Muscle of leg (tissue), 11 donors: Measurements from ENCODE around the gene CATSPER2. TPM values are rescaled to one million over a fixed set of nuclear protein-coding genes. Genes with fewer than 3 reads are reported as not detected.
"Not testable (repeated sequence)": the region's sequence is repeated elsewhere in the genome, so short reads cannot be mapped to it uniquely, and the experiment has no call there.

Source experiments
- DNase-seq: peaks from one replicate; pipeline ENCODE4 v3.0.0; 2013
- H3K27ac ChIP-seq: one replicate; pipeline ENCODE4 v1.5.1; 2013; ENCODE audit warnings: mild to moderate bottlenecking, low read length, control low read depth
- H3K27me3 ChIP-seq: one replicate; pipeline ENCODE4 v1.6.1; 2013; ENCODE audit warnings: low read length; ENCODE audit not compliant: control insufficient read depth, insufficient read depth
- H3K36me3 ChIP-seq: one replicate; pipeline ENCODE4 v1.6.1; 2013; ENCODE audit warnings: low read length; ENCODE audit not compliant: control insufficient read depth, insufficient read depth
- H3K4me1 ChIP-seq: one replicate; pipeline ENCODE4 v1.6.1; 2013; ENCODE audit warnings: low read length; ENCODE audit not compliant: control insufficient read depth, insufficient read depth
- H3K4me3 ChIP-seq: one replicate; pipeline ENCODE4 v1.5.1; 2013; ENCODE audit warnings: low read length, control low read depth
- H3K9me3 ChIP-seq: replicated peaks from 2 replicates; pipeline ENCODE4 v1.6.1; 2013; ENCODE audit warnings: low read depth, low read length; ENCODE audit not compliant: control insufficient read depth
- WGBS: methylation state at CpG from one replicate; pipeline ENCODE4 v1.1.5; 2013; ENCODE audit warnings: missing lambda C conversion rate; ENCODE audit not compliant: insufficient coverage; 5-methylcytosine and 5-hydroxymethylcytosine counted together
- polyA plus RNA-seq, 8 donors: library from polyadenylated mRNA; unstranded; fragments of 120-200 nt; gene quantifications; one replicate each; pipeline versions ENCODE4 v1.2.1 to v1.2.3, GENCODE V29; 2013; ENCODE audit warnings: inconsistent platforms in 1 of 8, low replicate concordance in 1 of 8; ENCODE audit not compliant: insufficient read length in 8 of 8, insufficient read depth in 1 of 8
- total RNA-seq: library from RNA; stranded (reverse); fragments of 120-200 nt; gene quantifications from one replicate; pipeline ENCODE4 v1.2.4, GENCODE V29; 2013

CATSPER2 gene
- total and polyA plus RNA-seq, 9 donors, result 0.79 to 4.1 (median 1.2) TPM

GRCh38 chr15:43649430-43649926, 834 bp upstream of the CATSPER2 start:
- H3K4me3 ChIP-seq, H3K4me1 ChIP-seq, H3K27ac ChIP-seq, H3K27me3 ChIP-seq, H3K9me3 ChIP-seq, DNase-seq, H3K36me3 ChIP-seq: not testable (repeated sequence)
- 90% methylated on average over 2 of the region's 16 CpGs for WGBS

- H3K27me3 ChIP-seq, H3K4me3 ChIP-seq, H3K27ac ChIP-seq, H3K4me1 ChIP-seq, H3K36me3 ChIP-seq, H3K9me3 ChIP-seq: not testable (repeated sequence)
- peak; percentile 1 for DNase-seq
- WGBS, result 25% methylated on average over 1 of the region's 8 CpGs
Measured at GRCh38 chr15:43638464-43639204, 10.0 kb downstream of the CATSPER2 start.

- not testable (repeated sequence) for DNase-seq, H3K4me1 ChIP-seq, H3K9me3 ChIP-seq, H3K27ac ChIP-seq, H3K36me3 ChIP-seq, H3K4me3 ChIP-seq, H3K27me3 ChIP-seq
Measured at GRCh38 chr15:43626937-43627336, 21.7 kb downstream of the CATSPER2 start.

GRCh38 chr15:43625106-43625505, 23.5 kb downstream of the CATSPER2 start:
- no peaks in the 10 kb centered on the region for H3K4me1 ChIP-seq
- H3K36me3 ChIP-seq, result no peaks in the 10 kb centered on the region
- no peaks in the 10 kb centered on the region for H3K27me3 ChIP-seq
- WGBS, result no CpG with 5 or more reads among the region's 5 CpGs
- no peak overlapping the region for H3K27ac ChIP-seq
- DNase-seq, result peak; percentile 11
- no peak overlapping the region for H3K4me3 ChIP-seq
- H3K9me3 ChIP-seq, result no peaks in the 10 kb centered on the region

- WGBS, result no CpG with 5 or more reads among the region's 7 CpGs
- H3K36me3 ChIP-seq, DNase-seq, H3K27me3 ChIP-seq, H3K4me1 ChIP-seq, H3K9me3 ChIP-seq, H3K4me3 ChIP-seq, H3K27ac ChIP-seq: not testable (repeated sequence)
Measured at GRCh38 chr15:43622068-43622799, 26.4 kb downstream of the CATSPER2 start.

GRCh38 chr15:43618700-43619099, 29.9 kb downstream of the CATSPER2 start, which contains the start of gene STRC:
STRC (minus strand) TSS chr15:43618800; CDS start chr15:43618722, 78 bp downstream.
- no CpG with 5 or more reads among the region's 2 CpGs for WGBS

GRCh38 chr15:43617750-43618149, 30.9 kb downstream of the CATSPER2 start:
- WGBS, result no CpG with 5 or more reads among the region's 8 CpGs
- H3K27me3 ChIP-seq, H3K4me3 ChIP-seq, H3K27ac ChIP-seq, H3K36me3 ChIP-seq, H3K4me1 ChIP-seq, DNase-seq, H3K9me3 ChIP-seq: not testable (repeated sequence)

More at GRCh38 chr15:43618700-43619099, 29.9 kb downstream of the CATSPER2 start, which contains the start of gene STRC:
- H3K27me3 ChIP-seq, H3K4me3 ChIP-seq, H3K4me1 ChIP-seq, DNase-seq, H3K27ac ChIP-seq, H3K36me3 ChIP-seq, H3K9me3 ChIP-seq: not testable (repeated sequence)

- peaks cover 30% of the 10 kb centered on the region for H3K27me3 ChIP-seq
- peak; percentile 62 for DNase-seq
- not testable (repeated sequence) for H3K27ac ChIP-seq, H3K36me3 ChIP-seq, H3K4me3 ChIP-seq, H3K4me1 ChIP-seq, H3K9me3 ChIP-seq
- 94% methylated on average over 2 of the region's 6 CpGs for WGBS
Measured at GRCh38 chr15:43602233-43602632, 46.4 kb downstream of the CATSPER2 start.

GRCh38 chr15:43600200-43600599, 48.4 kb downstream of the CATSPER2 start:
- not testable (repeated sequence) for H3K4me3 ChIP-seq, DNase-seq, H3K36me3 ChIP-seq, H3K27ac ChIP-seq, H3K9me3 ChIP-seq, H3K4me1 ChIP-seq
- peaks cover 29% of the 10 kb centered on the region for H3K27me3 ChIP-seq
- WGBS, result no CpG with 5 or more reads among the region's 2 CpGs

GRCh38 chr15:43599131-43599530, 49.5 kb downstream of the CATSPER2 start:
- not testable (repeated sequence) for H3K9me3 ChIP-seq, H3K4me3 ChIP-seq, DNase-seq, H3K36me3 ChIP-seq, H3K27ac ChIP-seq, H3K4me1 ChIP-seq
- no CpG with 5 or more reads among the region's 6 CpGs for WGBS
- H3K27me3 ChIP-seq, result peaks cover 18% of the 10 kb centered on the region
